ENCODE data around the gene NGF. TPM values are rescaled to one million over a fixed set of nuclear protein-coding genes. Genes with fewer than 3 reads are reported as not detected.

Gene NGF
- total and polyA plus RNA-seq, 2 of the 4 experiments (the other 2 are of a cell fraction), result 12.5 to 21.7 TPM

GRCh38 chr1:115295904-115296696 lies 41.9 kb downstream of the NGF start (continued):
- TF ChIP-seq POLR2A (IDR thresholded peaks at IDR 0.05; ENCODE audit: low read depth, low read length), result no peak

GRCh38 chr1:115293899-115294298 lies 44.1 kb downstream of the NGF start:
- ChIA-PET POLR2A (ENCODE audit: unreplicated experiment) (no interaction called here), CTCF (no interaction called here)
- 90% methylated on average over 2 of the region's 3 CpGs; no CpG with 5 or more reads in 1 of the 2 experiments for WGBS, 2 experiments (ENCODE audit: extremely low coverage in 2 of 2, insufficient read length in 1 of 2)
- no peak overlapping the region for H3K18ac ChIP-seq (ENCODE audit: low read depth, low read length)
- TF ChIP-seq FOS (IDR thresholded peaks at IDR 0.05; ENCODE audit: low read depth, low read length) (no peak), CEBPB (IDR thresholded peaks at IDR 0.05; ENCODE audit: low read depth, low read length) (peak; percentile 58)
- no peaks in the 10 kb centered on the region; the same call in 1 of the 2 replicates for H3K36me3 ChIP-seq (ENCODE audit: control insufficient read depth, insufficient read depth, low read length)
- no peaks in the 10 kb centered on the region for H3K27me3 ChIP-seq (ENCODE audit: control insufficient read depth, insufficient read depth, low read length)
- DNase-seq (no peak), ATAC-seq (ENCODE audit: low read depth) (no peak)
- no peak overlapping the region for H3K4me2 ChIP-seq (ENCODE audit: low read depth, low read length)
- no peak overlapping the region for H4K91ac ChIP-seq (ENCODE audit: insufficient read depth, low read depth, low read length)
- BruUV-seq (replicated peaks), result no TSS peak
- H4K20me1 ChIP-seq (ENCODE audit: insufficient read depth, low read length), result no peaks in the 10 kb centered on the region
- no peak overlapping the region for H2BK15ac ChIP-seq (ENCODE audit: low read depth, low read length)
- peaks cover 0 to 7% of the 10 kb centered on the region in 2 experiments; a peak in 1 of 4 replicates for H3K79me1 ChIP-seq (ENCODE audit: low read depth in 1 of 2, low read length in 2 of 2)
- no peak overlapping the region for H3K14ac ChIP-seq (replicated peaks; ENCODE audit: low read depth, low read length)
- H2BK20ac ChIP-seq (ENCODE audit: low read depth, low read length), result no peak overlapping the region
- H2BK120ac ChIP-seq (ENCODE audit: low read depth, low read length), result no peak overlapping the region
- dilution Hi-C loops (cut with HindIII; ENCODE audit: low sequenced_read_pairs, unreplicated experiment), result no loop called here
- intact Hi-C loops (cut with micrococcal nuclease), result no loop called here
- H3K4me1 ChIP-seq (ENCODE audit: control insufficient read depth, insufficient read depth, low read length), result peaks cover 2% of the 10 kb centered on the region; the same call in 1 of the 2 replicates
- no peaks in the 10 kb centered on the region for H3K9me3 ChIP-seq (ENCODE audit: control insufficient read depth, insufficient read depth, low read length)
- H3K9me1 ChIP-seq (ENCODE audit: insufficient read depth, low read length), result no peaks in the 10 kb centered on the region
- H3K4ac ChIP-seq (ENCODE audit: low read depth, low read length), result no peak overlapping the region
- no peak overlapping the region for H2AFZ ChIP-seq (replicated peaks; ENCODE audit: low read length, poor library complexity)
- no peak overlapping the region for H4K8ac ChIP-seq (ENCODE audit: low read depth in 2 of 2, low read length in 2 of 2)
- no peak overlapping the region for H2BK5ac ChIP-seq (ENCODE audit: low read depth, low read length, poor library complexity, severe bottlenecking)
- in situ Hi-C loops (cut with MboI; ENCODE audit: low sequenced_read_pairs), result no loop called here
- H2AK9ac ChIP-seq (replicated peaks; ENCODE audit: low read depth, low read length, poor library complexity), result no peak overlapping the region
- 0 out of 2 replicates have a peak overlapping the region, but pooled peaks have one; percentile 21 for H2AK5ac ChIP-seq (ENCODE audit: low read depth, low read length)
- H3K56ac ChIP-seq (ENCODE audit: extremely low read depth, insufficient read depth, low read length), result no peak overlapping the region
- H4K5ac ChIP-seq (ENCODE audit: low read depth, low read length), result no peak overlapping the region
- H3K27ac ChIP-seq (ENCODE audit: insufficient read depth, low read length), result no peak overlapping the region
- no peak overlapping the region for H3K4me3 ChIP-seq (ENCODE audit: insufficient read depth, low read depth, low read length)
- H3K9ac ChIP-seq (ENCODE audit: low read depth, low read length), result no peak overlapping the region
- H3K23ac ChIP-seq (ENCODE audit: low read depth, low read length), result no peak overlapping the region

Measured in IMR-90 (cell line).